ENCODE data around the gene BCL2L14.

Gene BCL2L14

GRCh38 chr12:12056951-12057350 lies 13.8 kb upstream of the BCL2L14 start:
- H3K4me3 ChIP-seq (replicated peaks; ENCODE audit: insufficient read depth, low read length), result no peak overlapping the region
- no peaks in the 10 kb centered on the region for H3K27me3 ChIP-seq (ENCODE audit: insufficient read depth, poor library complexity, severe bottlenecking)
- no peak for DNase-seq (ENCODE audit: low read depth in 1 of 2, low spot score in 1 of 2)
- TF ChIP-seq REST (IDR thresholded peaks at IDR 0.05; ENCODE audit: insufficient replicate concordance, low read depth) (no peak), GABPA (IDR thresholded peaks at IDR 0.05; ENCODE audit: low read depth) (no peak), SPI1 (IDR thresholded peaks at IDR 0.05; ENCODE audit: borderline replicate concordance, low read depth) (no peak), POLR2AphosphoS5 (IDR thresholded peaks at IDR 0.05; ENCODE audit: low read depth) (no peak)
- TF ChIP-seq, protein P1, sequence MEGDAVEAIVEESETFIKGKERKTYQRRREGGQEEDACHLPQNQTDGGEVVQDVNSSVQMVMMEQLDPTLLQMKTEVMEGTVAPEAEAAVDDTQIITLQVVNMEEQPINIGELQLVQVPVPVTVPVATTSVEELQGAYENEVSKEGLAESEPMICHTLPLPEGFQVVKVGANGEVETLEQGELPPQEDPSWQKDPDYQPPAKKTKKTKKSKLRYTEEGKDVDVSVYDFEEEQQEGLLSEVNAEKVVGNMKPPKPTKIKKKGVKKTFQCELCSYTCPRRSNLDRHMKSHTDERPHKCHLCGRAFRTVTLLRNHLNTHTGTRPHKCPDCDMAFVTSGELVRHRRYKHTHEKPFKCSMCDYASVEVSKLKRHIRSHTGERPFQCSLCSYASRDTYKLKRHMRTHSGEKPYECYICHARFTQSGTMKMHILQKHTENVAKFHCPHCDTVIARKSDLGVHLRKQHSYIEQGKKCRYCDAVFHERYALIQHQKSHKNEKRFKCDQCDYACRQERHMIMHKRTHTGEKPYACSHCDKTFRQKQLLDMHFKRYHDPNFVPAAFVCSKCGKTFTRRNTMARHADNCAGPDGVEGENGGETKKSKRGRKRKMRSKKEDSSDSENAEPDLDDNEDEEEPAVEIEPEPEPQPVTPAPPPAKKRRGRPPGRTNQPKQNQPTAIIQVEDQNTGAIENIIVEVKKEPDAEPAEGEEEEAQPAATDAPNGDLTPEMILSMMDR (IDR thresholded peaks at IDR 0.05; ENCODE audit: insufficient read depth, low read length), result no peak
- no peak overlapping the region for H3K27ac ChIP-seq (replicated peaks)

GRCh38 chr12:12064596-12064995 lies 6.1 kb upstream of the BCL2L14 start:
- H3K4me3 ChIP-seq (replicated peaks; ENCODE audit: insufficient read depth, low read length), result no peak overlapping the region
- no peak overlapping the region for H3K27ac ChIP-seq (replicated peaks)
- DNase-seq (ENCODE audit: low read depth in 1 of 2, low spot score in 1 of 2), result no peak
- H3K27me3 ChIP-seq (ENCODE audit: insufficient read depth, poor library complexity, severe bottlenecking), result peaks cover 2% of the 10 kb centered on the region
- no peak for TF ChIP-seq POLR2AphosphoS5 (IDR thresholded peaks at IDR 0.05; ENCODE audit: low read depth)
- TF ChIP-seq SPI1 (IDR thresholded peaks at IDR 0.05; ENCODE audit: borderline replicate concordance, low read depth), result no peak
- TF ChIP-seq, protein P1 (IDR thresholded peaks at IDR 0.05; ENCODE audit: insufficient read depth, low read length), result no peak
- TF ChIP-seq GABPA (IDR thresholded peaks at IDR 0.05; ENCODE audit: low read depth), result no peak
- no peak for TF ChIP-seq REST (IDR thresholded peaks at IDR 0.05; ENCODE audit: insufficient replicate concordance, low read depth)

DNA sequence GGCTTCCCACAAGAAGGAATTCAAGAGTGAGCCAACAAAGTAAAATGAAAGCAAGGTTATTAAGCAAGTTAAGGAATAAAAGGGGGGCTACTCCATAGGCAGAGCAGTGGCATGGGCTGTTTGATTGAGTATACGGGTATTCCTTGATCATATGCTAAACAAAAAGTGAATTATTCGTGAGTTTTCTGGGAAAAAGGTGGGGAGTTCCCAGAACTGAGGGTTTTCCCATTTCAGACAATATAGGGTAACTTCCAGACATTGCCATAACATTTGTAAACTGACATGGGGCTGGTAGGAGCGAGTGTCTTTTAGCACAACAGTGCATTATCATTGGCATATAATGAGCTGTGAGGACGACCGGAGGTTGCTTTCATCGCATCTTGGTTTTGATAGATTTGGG lies 2.0 kb upstream of the BCL2L14 start:
- H3K4me3 ChIP-seq (replicated peaks; ENCODE audit: insufficient read depth, low read length), result no peak overlapping the region
- TF ChIP-seq SPI1 (IDR thresholded peaks at IDR 0.05; ENCODE audit: borderline replicate concordance, low read depth) (no peak), GABPA (IDR thresholded peaks at IDR 0.05; ENCODE audit: low read depth) (no peak), POLR2AphosphoS5 (IDR thresholded peaks at IDR 0.05; ENCODE audit: low read depth) (no peak), REST (IDR thresholded peaks at IDR 0.05; ENCODE audit: insufficient replicate concordance, low read depth) (no peak)
- TF ChIP-seq, protein P1 (IDR thresholded peaks at IDR 0.05; ENCODE audit: insufficient read depth, low read length), result no peak
- no peak for DNase-seq (ENCODE audit: low read depth in 1 of 2, low spot score in 1 of 2)
- H3K27ac ChIP-seq (replicated peaks), result no peak overlapping the region
- peaks cover 2% of the 10 kb centered on the region for H3K27me3 ChIP-seq (ENCODE audit: insufficient read depth, poor library complexity, severe bottlenecking)
